C1 segment of cervical spinal cord (tissue), 14 donors: ENCODE data around the gene OR13J1.

Experiments used
- DNase-seq, 14 donors: peaks; one replicate each; lab custom pipeline; 2025; lab: John Stamatoyannopoulos, UW

The OR13J1 gene

DNA sequence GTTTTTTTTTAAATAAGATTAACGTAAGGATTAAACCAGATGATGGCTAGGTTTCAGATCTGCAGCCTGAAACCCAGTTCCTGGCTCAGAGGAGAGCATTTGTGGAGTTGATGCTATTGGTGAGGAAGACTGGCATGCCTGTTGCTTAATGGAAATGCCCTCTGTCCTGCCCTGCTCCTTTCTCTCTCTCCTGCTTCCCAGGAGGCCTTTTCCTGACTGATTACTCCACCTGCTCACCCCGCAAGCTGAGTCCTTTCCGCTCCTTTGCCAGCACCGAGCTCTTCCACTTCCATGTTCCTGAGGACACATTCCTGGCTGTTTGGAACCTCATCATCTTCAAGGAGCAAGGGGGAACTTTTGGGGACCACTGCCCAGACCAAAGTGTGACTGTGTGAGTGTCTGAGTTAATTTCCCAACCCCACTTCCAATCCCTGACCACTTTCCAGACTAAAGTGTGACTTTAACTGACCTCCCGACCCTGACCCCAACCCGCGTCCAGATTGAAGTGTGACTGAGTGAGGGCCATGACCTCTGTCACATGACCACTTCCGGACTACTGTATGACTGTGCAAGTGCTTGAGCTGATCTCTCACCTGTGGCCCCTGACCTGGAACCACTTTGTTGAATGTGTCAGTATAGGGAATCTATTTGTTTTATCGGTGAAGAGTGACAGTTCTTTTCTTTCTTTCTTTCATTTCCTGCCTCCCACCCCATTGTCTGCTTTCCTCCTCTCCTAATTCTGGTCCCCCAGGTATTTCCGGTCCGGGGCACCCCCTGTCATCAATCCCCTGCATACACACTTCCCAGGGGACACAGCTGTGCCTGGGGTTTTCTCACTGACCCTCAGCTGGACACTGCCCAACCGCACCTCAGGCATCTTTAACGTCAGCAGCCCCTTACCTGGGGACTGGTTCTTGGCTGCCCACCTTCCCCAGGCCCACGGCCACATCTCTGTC, 35.7 kb downstream of the OR13J1 start:
- DNase-seq: no peak

DNA sequence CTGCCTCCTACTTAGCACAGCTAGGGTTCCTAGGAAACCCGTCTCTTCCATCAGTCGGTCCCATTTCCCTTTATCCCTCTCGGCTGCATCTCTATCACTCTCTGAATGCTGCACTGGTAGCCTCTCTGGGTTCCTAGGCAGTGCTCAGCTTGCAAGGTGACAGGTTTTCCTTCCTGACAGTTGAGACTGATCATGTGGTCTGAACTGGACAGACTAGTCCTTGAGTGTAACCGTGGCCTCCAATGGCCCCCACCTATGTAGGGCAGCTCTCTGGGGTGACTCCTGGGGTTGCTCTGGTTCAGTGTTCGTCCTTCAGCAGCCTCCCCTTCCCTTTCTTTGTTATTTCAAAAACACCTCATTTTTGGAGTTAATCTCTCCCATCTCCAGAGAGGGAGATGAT, 37.4 kb downstream of the OR13J1 start:
- peak in 1 of 14 donors; percentile 42 for DNase-seq

DNA sequence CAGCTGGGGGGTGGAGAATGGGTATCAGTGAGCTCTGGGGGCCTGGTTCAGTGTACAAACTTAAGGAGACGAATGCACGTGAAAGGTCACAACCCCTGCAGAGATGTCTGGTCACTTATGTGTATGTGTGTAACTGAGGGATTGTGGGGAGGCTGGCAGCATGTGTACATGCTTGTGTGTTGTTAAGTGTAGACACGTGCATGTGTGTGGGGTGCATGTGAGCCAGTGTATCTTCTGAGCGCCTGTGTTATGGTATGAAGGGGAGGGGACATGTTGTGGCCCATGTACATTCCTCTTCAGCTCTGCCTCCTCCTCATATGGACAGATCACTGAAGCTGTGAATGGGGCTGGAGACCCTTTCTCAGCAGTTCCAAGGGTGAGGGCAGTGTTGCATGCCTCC, 39.2 kb downstream of the OR13J1 start:
- DNase-seq: no peak

DNA sequence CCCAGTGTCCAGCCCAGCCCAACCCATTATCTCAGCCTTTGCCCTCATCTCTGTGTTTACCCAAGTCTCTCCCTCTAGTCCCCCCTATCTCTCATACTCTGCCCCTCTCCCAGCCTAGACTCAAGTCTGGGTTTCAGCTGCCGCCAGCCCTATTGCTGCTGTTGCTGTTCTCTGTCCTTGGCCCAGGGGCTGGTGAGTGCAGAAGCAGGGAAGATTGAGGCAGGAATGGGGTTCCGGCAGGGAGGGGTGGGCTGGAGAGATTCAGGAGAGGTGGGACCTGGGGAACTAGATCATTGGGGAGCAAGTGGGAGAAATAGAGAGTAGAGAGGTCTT, 40.5 kb downstream of the OR13J1 start:
- DNase-seq: peak in 1 of 14 donors; percentile 52

DNA sequence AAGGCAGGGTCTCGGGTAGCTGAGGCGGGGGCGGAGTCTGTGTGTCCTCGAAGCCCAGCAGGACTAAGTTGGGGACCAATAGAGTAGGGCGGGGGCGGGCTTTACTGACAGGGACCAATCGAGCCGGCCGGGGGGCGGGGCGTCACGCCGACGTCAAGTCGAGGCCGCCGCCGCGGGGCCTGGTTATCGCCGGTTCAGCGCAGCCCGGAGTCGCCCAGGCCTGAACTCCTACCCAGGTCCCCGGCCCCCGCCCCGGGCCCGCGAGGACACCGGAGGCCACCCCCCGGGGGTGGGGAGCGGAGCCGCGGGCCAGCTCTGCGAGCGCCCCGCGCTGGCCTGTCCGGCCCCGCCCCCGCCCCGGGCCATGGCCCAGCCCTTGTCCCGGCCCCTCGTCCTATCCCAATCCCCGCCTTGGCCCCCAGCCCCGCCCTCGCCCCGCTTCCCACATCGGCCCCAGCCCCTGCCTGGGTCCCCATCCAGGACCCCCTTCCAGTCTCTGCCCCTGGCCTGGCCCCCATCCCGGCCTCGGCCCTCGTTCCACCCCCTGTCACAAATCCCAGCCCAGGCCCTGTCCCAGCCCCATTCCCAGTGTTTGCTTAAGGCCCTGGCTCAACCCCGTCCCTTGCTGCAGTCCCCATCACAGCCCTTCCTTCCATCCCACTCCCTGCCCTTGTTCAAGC, 41.0 kb downstream of the OR13J1 start, which contains the start of gene TMEM8B:
TMEM8B (plus strand) TSS at position 145 of the 680 bp plus-strand sequence; CDS start at position 365, 220 bp downstream.
- DNase-seq: peak; percentile 64 to 91 (median 84)

DNA sequence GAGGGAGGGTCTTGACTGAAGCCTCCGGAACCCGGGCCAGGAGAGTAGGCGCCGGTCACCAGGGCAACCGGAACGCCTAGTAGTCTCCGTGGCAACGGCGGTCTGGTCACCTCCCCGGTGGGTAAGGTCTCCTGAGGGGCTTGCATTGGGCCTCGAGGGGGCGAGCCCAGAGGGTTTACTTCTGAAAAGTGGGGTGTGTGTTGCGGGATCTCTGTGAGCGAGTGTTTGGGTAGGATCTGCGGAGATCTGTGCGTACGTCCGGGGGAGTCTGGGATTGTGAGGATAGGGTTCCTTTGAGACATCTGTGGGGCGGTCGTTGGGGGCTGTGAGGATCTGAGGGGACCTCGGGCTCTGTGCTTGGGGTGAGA, 41.5 kb downstream of the OR13J1 start, which contains the start of gene FAM221B:
FAM221B (minus strand) TSS at position 17 of the 368 bp plus-strand sequence. CDS start 2,571 bp downstream, outside the sequence.
- DNase-seq: no peak

DNA sequence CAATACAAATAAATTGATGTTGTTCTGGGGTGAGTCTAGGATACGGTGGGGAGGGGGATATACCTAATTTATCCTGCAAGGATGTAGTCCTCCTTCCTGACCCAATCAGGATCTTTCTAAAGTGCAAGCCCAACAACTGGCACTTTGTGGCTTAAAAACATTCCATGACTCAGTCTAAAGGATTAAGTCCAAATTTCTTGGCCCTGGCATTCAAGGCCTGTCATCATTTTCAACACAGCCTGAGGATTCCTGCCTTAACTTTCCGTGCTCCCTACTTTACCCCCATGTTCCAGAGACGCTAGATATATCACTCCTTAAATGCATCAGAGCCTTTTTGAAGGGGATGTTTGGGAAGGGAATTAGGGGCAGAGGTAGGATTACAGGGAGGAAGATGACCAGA, 42.7 kb downstream of the OR13J1 start:
- DNase-seq: no peak

DNA sequence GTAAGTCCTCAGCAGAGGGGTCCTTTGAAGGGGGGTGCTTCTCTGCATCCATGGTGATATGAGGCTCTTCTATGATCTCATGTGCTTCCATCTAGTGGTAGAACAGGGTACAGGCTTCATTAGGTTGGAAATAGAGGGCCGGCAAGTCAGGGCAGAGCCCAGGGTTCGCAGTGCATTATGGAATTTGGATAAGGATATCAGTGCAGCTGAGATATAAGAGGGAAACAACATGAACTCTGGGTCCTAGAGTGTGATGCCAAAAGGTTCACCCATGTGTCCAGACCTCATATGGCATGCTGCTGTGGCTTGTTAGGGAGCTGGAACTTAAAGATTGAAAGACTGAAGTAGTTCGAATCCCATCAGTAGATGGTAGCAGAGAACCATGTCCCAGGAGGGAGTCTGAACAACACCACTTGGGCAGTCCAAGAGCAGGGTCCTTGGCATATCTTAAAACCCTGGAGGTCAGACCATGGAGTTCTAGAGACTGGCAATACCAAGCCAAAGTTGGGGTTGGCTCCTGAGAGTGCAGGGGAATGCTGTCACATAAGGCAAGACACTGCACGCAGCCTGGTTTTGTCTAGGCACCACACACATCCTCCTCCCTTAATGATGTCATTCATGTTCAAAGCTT, 44.0 kb downstream of the OR13J1 start:
- peak in 9 of 14 donors; percentile 8 to 37 (median 14) for DNase-seq

DNA sequence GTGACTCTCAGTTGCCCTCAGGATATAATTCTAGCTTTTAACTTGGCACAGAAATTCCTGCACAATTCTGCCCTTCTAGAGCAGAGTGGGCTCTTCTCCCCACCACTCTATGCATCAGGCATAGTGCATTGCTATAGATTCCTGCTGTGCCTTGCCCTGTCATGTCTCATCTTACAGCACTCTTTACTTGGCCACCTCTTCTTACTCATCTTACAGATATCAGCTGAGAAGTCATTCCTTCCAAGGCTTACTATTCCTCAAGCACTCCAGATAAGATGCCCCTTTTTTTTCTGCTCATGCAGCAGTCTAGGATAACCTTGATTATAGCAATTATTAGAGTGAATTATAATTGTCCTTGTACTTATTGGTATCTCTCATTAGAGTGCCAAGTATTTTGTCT, 47.3 kb downstream of the OR13J1 start:
- DNase-seq: no peak

DNA sequence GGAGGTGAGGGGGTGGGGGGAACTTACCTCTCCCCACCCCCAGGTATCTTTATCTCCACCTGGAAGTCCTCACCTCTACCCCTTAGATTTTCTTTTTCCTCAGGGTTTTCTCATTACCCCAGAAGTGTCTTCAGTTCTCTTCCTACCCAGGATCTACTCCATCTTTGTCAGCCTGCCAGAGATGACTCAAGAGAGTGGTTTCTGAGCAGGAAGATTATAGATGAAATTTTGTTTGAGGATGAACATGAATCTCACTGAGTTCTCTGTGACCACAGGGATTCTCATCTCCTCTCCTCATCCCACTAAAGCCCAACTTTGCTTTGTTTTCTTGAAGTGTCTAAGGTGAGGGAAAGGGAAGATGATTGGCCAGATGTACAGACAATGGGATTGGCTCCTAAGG, 50.1 kb downstream of the OR13J1 start:
- no peak for DNase-seq
